Breast epithelium (tissue), 4 donors: Measurements from ENCODE around the gene SCLY. TPM values are rescaled to one million over a fixed set of nuclear protein-coding genes. Genes with fewer than 3 reads are reported as not detected.
A peak's percentile ranks its signal among the peaks of the same experiment; 100 is the strongest.

Source experiments
- DNase-seq, 2 donors: peaks; one replicate each; pipeline ENCODE4 v3.0.0-alpha.2; 2019; ENCODE audit warnings: low spot score in 2 of 2
- H3K27ac ChIP-seq, 2 donors: fragments of 200-600 bp; sonication (generic) in 1 of 2; one replicate each; pipeline ENCODE4 v1.5.1; 2016 to 2019; ENCODE audit warnings: mild to moderate bottlenecking in 1 of 2
- H3K27me3 ChIP-seq, 2 donors: fragments of 200-600 bp; sonication (generic) in 1 of 2; one replicate each; pipeline versions ENCODE4 v1.5.1 to v1.6.0; 2017 to 2019; ENCODE audit warnings: control low read depth in 1 of 2, mild to moderate bottlenecking in 1 of 2
- H3K36me3 ChIP-seq: fragments of 200-600 bp; one replicate; pipeline ENCODE4 v1.5.1; 2019
- H3K4me1 ChIP-seq, 2 donors: fragments of 200-600 bp; sonication (generic); one replicate each; pipeline ENCODE4 v1.5.1; 2016 to 2019; ENCODE audit warnings: control low read depth in 1 of 2
- H3K4me3 ChIP-seq, 3 donors: fragments of 200-600 bp; sonication (generic); 1 replicate in 2 of 3; 2 replicates in 1 of 3; pipeline ENCODE4 v1.5.1; 2016 to 2019; ENCODE audit warnings: mild to moderate bottlenecking in 3 of 3, moderate library complexity in 2 of 3
- H3K9me3 ChIP-seq, 2 donors: fragments of 200-600 bp; sonication (generic) in 1 of 2; one replicate each; pipeline ENCODE4 v1.5.1; 2016 to 2019; ENCODE audit warnings: control low read depth in 1 of 2
- POLR2A ChIP-seq: fragments of 450-650 bp; IDR thresholded peaks from one replicate; pipeline ENCODE4 v1.6.1; 2016; ENCODE audit warnings: antibody characterized with exemption, mild to moderate bottlenecking, moderate library complexity
- POLR2AphosphoS5 ChIP-seq, 3 donors: sonication (generic); formaldehyde crosslinking; IDR thresholded peaks; one replicate each; pipeline ENCODE4 v1.6.1; 2017; ENCODE audit warnings: antibody characterized with exemption in 3 of 3
- intact Hi-C: fragments of 100-400 bp; cut with DNase I; formaldehyde crosslinking; loops from one replicate; pipeline ENCODE4 v1.15.1; 2023; ENCODE audit warnings: low total_unique reads
- total RNA-seq, 3 donors: library from RNA; depleted of rRNA; stranded (reverse); fragments of >200 nt; gene quantifications; one replicate each; pipeline ENCODE4 v1.1.0, GENCODE V29; 2016
- TF ChIP-seq, protein P1 (sequence below), 3 donors: fragments of 450-650 bp; IDR thresholded peaks; one replicate each; pipeline ENCODE4 v1.5.1; 2016 to 2017; ENCODE audit warnings: antibody characterized with exemption in 3 of 3, mild to moderate bottlenecking in 3 of 3, moderate library complexity in 3 of 3

SCLY gene
- total RNA-seq, 3 donors from 2014 or later, result 11.2 to 16.7 (median 12.1) TPM

DNA sequence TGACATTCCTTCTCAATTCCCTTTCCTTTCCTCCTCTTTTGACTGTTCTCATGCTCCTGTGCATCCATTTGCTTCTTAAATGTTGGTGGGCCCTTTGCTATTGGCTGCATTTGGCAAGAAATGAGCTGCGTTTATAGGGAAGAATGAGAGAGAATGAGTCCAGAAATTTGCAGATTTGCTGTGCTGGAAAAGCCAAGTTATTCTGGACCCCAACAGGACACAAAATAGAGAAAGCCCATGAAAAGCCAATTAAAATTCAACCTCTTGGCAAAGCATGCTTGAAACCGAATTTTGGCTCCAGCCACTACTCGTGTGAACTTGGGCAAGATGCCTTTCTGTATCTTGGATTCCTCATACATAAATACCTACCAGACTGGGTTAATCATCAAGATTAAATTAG, 1.3 kb upstream of the SCLY start:
- no peaks in the 10 kb centered on the region for H3K36me3 ChIP-seq
- intact Hi-C loops, result no loop called here
- H3K27me3 ChIP-seq, result no peaks in the 10 kb centered on the region
- H3K9me3 ChIP-seq, result no peaks in the 10 kb centered on the region
- DNase-seq, result no peak
- no peaks in the 10 kb centered on the region for H3K4me1 ChIP-seq
- peak overlapping the region in 2 of 3 donors; percentile 78 to 86 for H3K4me3 ChIP-seq
- H3K27ac ChIP-seq, result no peak overlapping the region
- TF ChIP-seq POLR2AphosphoS5 (IDR thresholded peaks at IDR 0.05), result no peak
- TF ChIP-seq, protein P1, sequence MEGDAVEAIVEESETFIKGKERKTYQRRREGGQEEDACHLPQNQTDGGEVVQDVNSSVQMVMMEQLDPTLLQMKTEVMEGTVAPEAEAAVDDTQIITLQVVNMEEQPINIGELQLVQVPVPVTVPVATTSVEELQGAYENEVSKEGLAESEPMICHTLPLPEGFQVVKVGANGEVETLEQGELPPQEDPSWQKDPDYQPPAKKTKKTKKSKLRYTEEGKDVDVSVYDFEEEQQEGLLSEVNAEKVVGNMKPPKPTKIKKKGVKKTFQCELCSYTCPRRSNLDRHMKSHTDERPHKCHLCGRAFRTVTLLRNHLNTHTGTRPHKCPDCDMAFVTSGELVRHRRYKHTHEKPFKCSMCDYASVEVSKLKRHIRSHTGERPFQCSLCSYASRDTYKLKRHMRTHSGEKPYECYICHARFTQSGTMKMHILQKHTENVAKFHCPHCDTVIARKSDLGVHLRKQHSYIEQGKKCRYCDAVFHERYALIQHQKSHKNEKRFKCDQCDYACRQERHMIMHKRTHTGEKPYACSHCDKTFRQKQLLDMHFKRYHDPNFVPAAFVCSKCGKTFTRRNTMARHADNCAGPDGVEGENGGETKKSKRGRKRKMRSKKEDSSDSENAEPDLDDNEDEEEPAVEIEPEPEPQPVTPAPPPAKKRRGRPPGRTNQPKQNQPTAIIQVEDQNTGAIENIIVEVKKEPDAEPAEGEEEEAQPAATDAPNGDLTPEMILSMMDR (IDR thresholded peaks at IDR 0.05), result no peak

DNA sequence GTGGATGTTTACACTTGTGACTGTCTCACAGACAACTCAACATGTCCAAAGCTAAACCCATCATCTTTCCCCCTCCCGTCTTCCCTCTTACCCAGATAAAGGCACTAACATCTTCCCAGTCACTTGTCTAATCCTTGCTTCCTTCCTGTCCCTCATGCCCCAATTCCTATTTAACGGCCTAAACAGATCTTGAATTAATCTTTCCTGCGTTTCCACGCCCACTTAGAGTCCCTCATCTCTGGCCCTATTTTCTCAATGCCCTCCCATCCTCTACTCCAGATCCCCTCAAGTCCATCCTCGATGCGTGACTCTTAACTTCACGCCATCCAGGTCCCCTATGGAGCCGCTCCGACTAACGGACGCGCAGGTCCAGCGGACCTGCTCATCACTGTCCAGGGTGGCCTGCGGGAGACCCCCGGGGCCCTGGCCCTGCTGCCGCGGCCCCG, 682 bp upstream of the SCLY start:
- Histone ChIP-seq H3K27me3 (no peaks in the 10 kb centered on the region), H3K9me3 (no peaks in the 10 kb centered on the region), H3K36me3 (no peaks in the 10 kb centered on the region), H3K4me3 (peak overlapping the region; percentile 78 to 90 (median 86)), H3K27ac (peak overlapping the region; percentile 89 to 94), H3K4me1 (no peaks in the 10 kb centered on the region)
- intact Hi-C loops, result no loop called here
- DNase-seq, result no peak
- TF ChIP-seq, protein P1 (IDR thresholded peaks at IDR 0.05), result no peak
- TF ChIP-seq POLR2A, result no peak
- TF ChIP-seq POLR2AphosphoS5 (IDR thresholded peaks at IDR 0.05), result no peak

DNA sequence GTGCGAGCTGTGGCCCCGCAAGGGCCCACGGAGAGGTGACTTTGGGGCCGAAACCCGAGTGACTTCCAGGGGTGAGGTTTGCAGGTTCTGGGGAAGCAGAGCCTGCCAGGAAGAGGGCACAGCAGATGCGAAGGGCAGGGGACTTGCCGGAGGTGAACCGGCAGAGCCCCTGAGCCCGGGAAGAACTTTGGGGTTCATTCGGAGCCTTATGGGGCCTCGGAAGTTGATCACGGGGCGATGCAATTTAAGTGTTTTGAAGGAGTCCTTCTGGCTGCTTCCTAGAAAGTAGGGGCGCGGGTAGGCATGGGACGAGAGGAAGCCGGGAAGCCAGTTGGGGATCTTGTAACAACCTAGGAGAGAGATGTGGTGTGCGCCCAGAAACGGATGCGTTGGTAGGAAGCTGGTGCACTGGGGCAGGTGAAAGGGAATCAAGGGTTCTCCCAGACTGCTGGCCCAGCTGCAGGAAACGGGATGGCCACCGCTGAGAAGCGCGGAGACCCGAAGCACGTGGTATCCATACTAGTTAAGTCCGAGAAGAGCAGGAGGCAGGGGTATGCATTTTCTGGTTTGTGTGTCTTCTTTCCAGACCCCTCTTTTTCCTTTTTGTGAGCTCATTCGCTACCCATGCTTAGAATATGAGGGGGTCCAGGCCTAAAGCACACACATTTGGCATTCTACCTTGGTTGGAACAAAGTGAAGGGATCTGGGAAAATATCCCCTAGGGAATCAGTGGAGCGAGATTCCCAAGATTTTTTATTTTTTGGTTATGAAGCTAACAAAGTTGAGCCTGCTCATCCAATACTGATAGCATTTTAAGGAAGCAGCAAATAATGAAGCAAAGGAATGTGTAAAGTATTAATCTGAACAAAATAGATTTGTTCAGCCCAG, 758 bp downstream of the SCLY start:
- TF ChIP-seq POLR2AphosphoS5 (IDR thresholded peaks at IDR 0.05) (no peak), POLR2A (no peak)
- TF ChIP-seq, protein P1 (IDR thresholded peaks at IDR 0.05), result no peak
- H3K36me3 ChIP-seq, result no peaks in the 10 kb centered on the region
- H3K27me3 ChIP-seq, result no peaks in the 10 kb centered on the region
- no peaks in the 10 kb centered on the region for H3K4me1 ChIP-seq
- H3K27ac ChIP-seq, result peak overlapping the region; percentile 89 to 94
- intact Hi-C loops, result no loop called here
- no peaks in the 10 kb centered on the region for H3K9me3 ChIP-seq
- peak in 1 of 2 donors; percentile 27 for DNase-seq
- H3K4me3 ChIP-seq, result peak overlapping the region; percentile 78 to 90 (median 86)

DNA sequence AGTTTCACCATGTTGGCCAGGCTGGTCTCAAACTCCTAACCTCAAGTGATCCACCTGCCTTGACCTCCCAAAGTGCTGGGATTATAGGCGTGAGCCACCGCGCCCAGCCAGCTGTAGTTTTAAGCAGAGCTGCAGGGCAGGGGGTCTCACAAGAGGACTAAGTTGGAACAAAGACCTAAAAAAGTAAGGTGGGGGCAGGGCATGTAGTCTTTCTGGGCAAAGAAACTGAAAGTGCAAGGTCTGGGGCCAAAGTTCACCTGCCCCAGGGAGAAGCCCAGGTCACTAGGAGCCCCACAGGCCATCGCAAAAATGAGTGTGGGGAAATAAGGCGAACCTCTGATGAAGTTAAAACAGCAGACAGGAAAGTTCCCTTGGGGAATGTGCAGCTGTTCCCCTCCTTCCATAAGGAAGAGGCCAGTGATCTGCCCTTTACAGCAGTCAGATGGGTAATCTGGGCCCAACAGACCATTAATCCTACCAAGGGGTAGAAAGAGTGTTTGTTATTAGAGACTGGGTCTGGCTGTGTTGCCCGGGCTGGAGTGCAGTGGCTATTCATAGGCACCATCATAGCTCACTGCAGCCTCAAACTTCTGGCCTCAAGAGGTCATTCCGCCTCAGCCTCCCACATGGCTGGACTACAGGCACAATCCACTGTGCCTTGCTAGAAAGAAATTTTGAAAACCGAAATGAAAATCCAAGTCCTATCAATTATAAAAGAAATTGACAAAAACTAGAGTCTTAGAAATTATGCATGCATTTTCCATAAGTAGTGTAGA, 2.8 kb downstream of the SCLY start:
- intact Hi-C loops, result no loop called here
- no peaks in the 10 kb centered on the region for H3K4me1 ChIP-seq

More for the DNA sequence above, 2.8 kb downstream of the SCLY start:
- TF ChIP-seq, protein P1 (IDR thresholded peaks at IDR 0.05), result no peak
- TF ChIP-seq POLR2A, result no peak
- no peak overlapping the region for H3K27ac ChIP-seq
- no peak for DNase-seq
- no peaks in the 10 kb centered on the region for H3K9me3 ChIP-seq
- H3K27me3 ChIP-seq, result no peaks in the 10 kb centered on the region
- H3K4me3 ChIP-seq, result no peak overlapping the region
- H3K36me3 ChIP-seq, result no peaks in the 10 kb centered on the region
